Chondrocyte (in vitro differentiated cells): ENCODE results near the gene EVI5. TPM values are rescaled to one million over a fixed set of nuclear protein-coding genes. Genes with fewer than 3 reads are reported as not detected.
"Not testable (repeated sequence)": the region's sequence is repeated elsewhere in the genome, so short reads cannot be mapped to it uniquely, and the experiment has no call there.

Experiments used
- DNase-seq: peaks from one replicate; pipeline ENCODE4 v3.0.0; 2021; ENCODE audit warnings: mixed read lengths, low spot score
- H3K27ac Mint-ChIP-seq: one replicate; pipeline ENCODE4 v1.8.0; 2021; ENCODE audit warnings: mild to moderate bottlenecking, moderate library complexity, mixed read lengths; ENCODE audit not compliant: unreplicated experiment
- H3K27me3 Mint-ChIP-seq: 2 replicates; pipeline ENCODE4 v1.8.0; 2021; ENCODE audit warnings: low read depth, mixed read lengths
- H3K36me3 Mint-ChIP-seq: 2 replicates; pipeline ENCODE4 v1.8.0; 2021; ENCODE audit warnings: low read depth, mixed read lengths
- H3K4me1 Mint-ChIP-seq: 2 replicates; pipeline ENCODE4 v1.8.0; 2021; ENCODE audit warnings: low read depth, mild to moderate bottlenecking, mixed read lengths
- H3K4me3 Mint-ChIP-seq: one replicate; pipeline ENCODE4 v1.8.0; 2021; ENCODE audit warnings: mild to moderate bottlenecking, moderate library complexity, mixed read lengths; ENCODE audit not compliant: unreplicated experiment
- H3K9me3 Mint-ChIP-seq: 2 replicates; pipeline ENCODE4 v1.8.0; 2021; ENCODE audit warnings: low read depth, mixed read lengths
- CTCF ChIP-seq: fragments of 200-600 bp; sonication (generic); IDR thresholded peaks from 2 replicates; pipeline ENCODE4 v1.5.0; 2021; ENCODE audit warnings: antibody characterized with exemption, mild to moderate bottlenecking, moderate library complexity
- total RNA-seq: library from RNA; stranded (reverse); gene quantifications from 3 replicates; pipeline ENCODE4 v1.2.1, GENCODE V29; 2021

EVI5 gene
- total RNA-seq, 1 donor from 2014 or later = 66.8 TPM

DNA sequence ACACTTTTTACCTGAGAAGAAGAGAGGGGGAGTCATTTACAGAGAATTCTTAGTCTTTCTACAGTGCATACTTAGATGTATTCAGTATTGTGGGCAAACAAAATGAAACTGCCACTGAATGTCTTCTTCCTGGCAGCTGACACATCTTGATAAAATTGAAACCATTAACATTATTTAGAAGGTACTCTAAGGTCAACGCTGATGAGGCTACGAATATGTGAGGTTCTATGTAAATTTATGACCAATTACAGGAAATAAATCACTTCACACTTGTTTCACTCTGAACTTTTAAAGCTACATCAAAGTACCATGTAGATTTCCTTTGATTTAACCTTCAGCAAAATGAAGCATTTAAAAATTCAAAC, 246.9 kb downstream of the EVI5 start:
- Mint-ChIP-seq H3K4me1 (no peaks in the 10 kb centered on the region), H3K9me3 (peaks cover 10% of the 10 kb centered on the region), H3K36me3 (peaks cover 7% of the 10 kb centered on the region), H3K27me3 (no peaks in the 10 kb centered on the region), H3K27ac (no peak overlapping the region), H3K4me3 (no peak overlapping the region)
- no peak for TF ChIP-seq CTCF
- no peak for DNase-seq

GRCh38 chr1:92536980-92537884, 247.7 kb downstream of the EVI5 start:
- Mint-ChIP-seq H3K36me3 (peaks cover 5% of the 10 kb centered on the region), H3K9me3 (peaks cover 10% of the 10 kb centered on the region), H3K27me3 (no peaks in the 10 kb centered on the region), H3K4me1 (no peaks in the 10 kb centered on the region), H3K4me3 (no peak overlapping the region), H3K27ac (peak overlapping the region; percentile 12)
- no peak for TF ChIP-seq CTCF
- no peak for DNase-seq

DNA sequence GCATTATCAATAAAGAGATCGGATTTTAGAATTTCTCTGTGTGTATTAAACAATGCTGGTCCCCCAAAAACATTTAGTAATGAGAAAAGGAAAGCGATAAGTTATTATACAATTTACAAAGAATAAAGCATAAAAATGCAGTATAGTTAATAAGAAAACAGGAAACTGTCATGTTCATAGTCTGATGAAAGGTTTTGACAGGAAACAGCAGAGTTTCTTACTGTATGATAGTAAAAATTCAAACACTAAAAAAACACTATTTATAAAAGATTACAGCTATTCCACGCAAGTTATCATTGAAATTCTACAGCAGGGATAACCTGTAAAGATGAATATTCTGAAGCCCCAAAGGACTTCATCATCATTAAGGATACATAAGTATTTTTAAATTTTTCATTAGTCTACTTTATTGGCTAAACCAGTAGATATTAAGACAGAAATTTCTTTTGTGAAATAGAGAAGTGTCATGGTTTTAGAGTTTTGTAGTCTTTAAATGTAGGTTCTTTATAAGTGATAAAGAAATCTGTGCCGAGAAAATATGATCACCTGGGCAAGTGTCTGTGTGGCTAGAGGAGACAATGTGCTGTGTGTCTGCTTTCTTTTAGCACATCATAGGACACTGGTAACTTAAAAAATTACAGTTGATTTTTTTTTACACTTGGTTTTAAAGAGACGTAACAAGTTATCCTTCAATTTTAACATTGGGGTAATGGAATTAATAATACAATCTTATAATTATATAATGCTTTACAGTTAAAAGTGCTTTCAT, 248.5 kb downstream of the EVI5 start:
- Mint-ChIP-seq H3K9me3 (peaks cover 10% of the 10 kb centered on the region), H3K27ac (no peak overlapping the region), H3K36me3 (peaks cover 5% of the 10 kb centered on the region), H3K27me3 (no peaks in the 10 kb centered on the region), H3K4me3 (no peak overlapping the region), H3K4me1 (no peaks in the 10 kb centered on the region)
- TF ChIP-seq CTCF = no peak
- no peak for DNase-seq

- not testable (repeated sequence) for H3K36me3 Mint-ChIP-seq, DNase-seq, H3K27ac Mint-ChIP-seq, H3K27me3 Mint-ChIP-seq, H3K4me3 Mint-ChIP-seq, H3K4me1 Mint-ChIP-seq
- H3K9me3 Mint-ChIP-seq = peaks cover 10% of the 10 kb centered on the region
Measured at GRCh38 chr1:92532371-92532770, 252.5 kb downstream of the EVI5 start.

DNA sequence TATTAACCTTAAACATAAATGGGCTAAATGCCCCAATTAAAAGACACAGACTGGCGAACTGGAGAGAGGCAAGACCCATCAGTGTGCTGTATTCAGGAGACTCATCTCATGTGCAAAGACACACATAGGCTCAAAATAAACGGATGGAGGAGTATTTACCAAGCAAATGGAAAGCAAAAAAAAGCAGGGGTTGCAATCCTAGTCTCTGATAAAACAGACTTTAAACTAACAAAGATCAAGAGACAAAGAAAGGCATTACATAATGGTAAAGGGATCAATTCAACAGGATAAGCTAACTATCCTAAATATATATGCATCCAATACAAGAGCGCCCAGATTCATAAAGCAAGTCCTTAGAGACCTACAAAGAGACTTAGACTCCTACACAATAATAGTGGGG, 253.0 kb downstream of the EVI5 start:
- not testable (repeated sequence) for H3K4me3 Mint-ChIP-seq, DNase-seq, H3K4me1 Mint-ChIP-seq, H3K27me3 Mint-ChIP-seq, H3K27ac Mint-ChIP-seq, H3K36me3 Mint-ChIP-seq
- H3K9me3 Mint-ChIP-seq = peaks cover 10% of the 10 kb centered on the region

- no peaks in the 10 kb centered on the region for H3K27me3 Mint-ChIP-seq
- TF ChIP-seq CTCF = no peak
- H3K4me3 Mint-ChIP-seq = no peak overlapping the region
- no peaks in the 10 kb centered on the region for H3K9me3 Mint-ChIP-seq
- H3K27ac Mint-ChIP-seq = no peak overlapping the region
- H3K36me3 Mint-ChIP-seq = peaks cover 2% of the 10 kb centered on the region
- H3K4me1 Mint-ChIP-seq = no peaks in the 10 kb centered on the region
- DNase-seq = no peak
Measured at GRCh38 chr1:92527670-92528069, 257.2 kb downstream of the EVI5 start.

GRCh38 chr1:92524944-92525590, 259.8 kb downstream of the EVI5 start:
- not testable (repeated sequence) for H3K4me3 Mint-ChIP-seq, H3K9me3 Mint-ChIP-seq, DNase-seq, H3K36me3 Mint-ChIP-seq, H3K4me1 Mint-ChIP-seq, H3K27ac Mint-ChIP-seq, H3K27me3 Mint-ChIP-seq
